ENCODE results near the gene NINL.
"Not testable (repeated sequence)": the region's sequence is repeated elsewhere in the genome, so short reads cannot be mapped to it uniquely, and the experiment has no call there.

Gene NINL

DNA sequence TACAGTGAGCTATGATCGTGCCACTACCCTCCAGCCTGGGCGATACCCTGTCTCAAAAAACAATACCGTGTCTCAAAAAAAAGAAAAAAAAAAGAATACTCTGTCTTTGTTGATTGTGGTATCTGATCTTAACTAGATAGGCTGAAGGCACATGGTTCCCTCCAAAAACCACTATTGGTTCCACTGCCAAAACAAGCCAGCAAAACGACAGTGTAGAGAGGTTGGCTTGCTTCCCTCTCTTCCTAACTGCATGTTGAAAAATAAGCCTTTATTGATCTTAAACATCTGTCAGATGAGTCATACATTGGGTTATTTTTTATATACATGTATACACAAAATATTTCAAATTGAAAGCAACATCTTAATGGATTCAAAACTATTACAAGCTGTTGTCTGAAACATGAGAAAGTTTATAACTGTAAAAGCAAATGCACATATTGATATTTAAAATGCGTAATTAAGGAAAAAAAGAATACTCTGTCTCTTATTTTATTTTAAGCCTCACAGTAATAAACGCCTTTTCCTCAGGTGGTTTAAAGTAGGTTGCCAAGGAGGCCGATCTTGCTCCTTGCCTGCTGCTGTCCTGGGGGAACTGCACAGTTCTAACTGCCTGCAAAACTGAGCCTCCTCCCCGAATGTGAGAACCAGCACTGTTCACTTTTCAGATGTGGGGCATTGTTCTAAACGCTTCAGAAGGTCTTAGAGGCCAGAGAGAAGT is 7.0 kb upstream of the NINL start:
- no peak for FAIRE-seq

DNA sequence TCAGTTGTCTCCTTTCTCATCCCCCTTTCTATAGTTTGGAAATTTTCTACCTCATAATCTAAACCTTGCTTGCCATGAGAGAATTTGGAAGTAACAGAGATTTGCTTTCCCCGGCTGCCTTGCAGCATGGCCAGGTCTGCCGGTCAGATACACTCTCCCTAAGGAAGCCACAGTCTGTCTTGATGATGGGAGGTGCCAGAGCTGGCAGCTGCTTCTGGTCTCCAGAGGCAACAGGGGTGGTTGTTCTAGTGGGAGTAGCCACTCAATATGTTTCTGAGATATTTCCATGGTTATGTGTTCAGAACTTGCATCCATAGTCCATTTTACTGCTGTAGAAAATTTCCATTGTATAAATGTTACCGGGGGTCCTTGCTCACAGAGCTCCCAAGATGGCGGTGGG is 5.4 kb upstream of the NINL start:
- FAIRE-seq = not testable (repeated sequence)

DNA sequence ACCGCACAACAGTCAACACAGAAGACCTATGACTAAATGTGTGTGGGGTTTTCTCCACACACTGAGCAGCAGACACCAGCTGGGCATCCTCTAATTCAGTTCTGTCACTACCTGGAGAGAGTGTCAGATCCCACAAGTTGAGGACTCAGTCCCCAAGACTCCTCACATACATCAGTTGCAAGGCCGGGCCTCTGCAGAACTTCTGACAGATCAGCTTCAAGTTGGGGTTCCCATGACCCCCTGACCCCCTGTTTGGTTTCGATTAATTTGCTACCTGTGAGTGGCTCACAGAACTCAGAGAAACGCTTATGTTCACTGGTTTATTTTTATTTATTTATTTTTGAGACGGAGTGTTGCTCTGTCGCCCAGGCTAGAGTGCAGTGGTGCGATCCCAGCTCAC is 3.2 kb upstream of the NINL start:
- no peak for FAIRE-seq

DNA sequence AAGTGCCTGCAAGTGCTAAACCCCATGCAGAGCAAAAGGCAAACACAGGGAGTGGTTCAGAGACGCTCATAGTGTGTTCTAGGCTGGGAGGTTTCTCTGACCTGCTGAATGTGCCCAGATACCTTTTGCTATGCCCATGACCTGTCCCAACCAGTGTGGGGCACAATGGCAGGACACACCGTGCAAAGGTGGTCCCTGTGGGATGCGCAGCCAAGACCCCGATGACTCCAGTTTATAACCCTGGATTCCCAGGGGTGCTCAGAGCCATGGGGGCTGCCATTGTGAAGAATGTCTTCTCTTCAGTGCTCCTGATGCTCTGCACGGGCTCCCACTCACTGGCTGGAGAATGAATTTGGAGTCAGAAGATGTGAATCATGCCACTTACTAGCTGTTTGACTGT is 2.2 kb upstream of the NINL start:
- FAIRE-seq = no peak

DNA sequence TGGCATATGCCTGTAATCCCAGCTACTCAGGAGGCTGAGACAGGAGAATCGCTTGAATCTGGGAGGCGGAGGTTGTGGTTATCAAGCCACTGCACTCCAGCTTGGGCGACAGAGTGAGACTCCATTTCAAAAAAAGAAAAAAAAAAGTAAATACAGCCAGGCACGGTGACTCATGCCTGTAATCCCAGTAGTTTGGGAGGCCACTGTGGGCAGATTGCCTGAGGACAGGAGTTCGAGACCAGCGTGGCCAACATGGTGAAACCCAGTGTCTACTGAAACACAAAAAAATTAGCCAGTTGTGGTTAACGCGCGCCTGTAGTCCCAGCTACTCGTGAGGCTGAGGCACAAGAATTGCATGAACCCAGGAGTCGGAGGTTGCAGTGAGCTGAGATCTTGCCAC is 1.5 kb upstream of the NINL start:
- no peak for FAIRE-seq

DNA sequence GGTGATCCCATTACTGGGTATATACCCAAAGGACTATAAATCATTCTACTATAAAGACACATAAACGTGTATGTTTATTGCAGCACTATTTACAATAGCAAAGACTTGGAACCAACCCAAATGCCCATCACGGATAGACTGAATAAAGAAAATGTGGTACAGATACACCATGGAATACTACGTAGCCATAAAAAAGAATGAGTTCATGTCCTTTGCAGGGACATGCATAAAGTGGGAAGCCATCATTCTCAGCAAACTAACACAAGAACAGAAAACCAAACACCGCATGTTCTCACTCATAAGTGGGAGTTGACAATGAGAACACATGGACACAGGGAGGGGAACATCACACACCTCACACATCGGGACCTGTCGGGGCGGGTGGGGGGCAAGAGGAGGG is 1.7 kb downstream of the NINL start:
- FAIRE-seq = not testable (repeated sequence)

DNA sequence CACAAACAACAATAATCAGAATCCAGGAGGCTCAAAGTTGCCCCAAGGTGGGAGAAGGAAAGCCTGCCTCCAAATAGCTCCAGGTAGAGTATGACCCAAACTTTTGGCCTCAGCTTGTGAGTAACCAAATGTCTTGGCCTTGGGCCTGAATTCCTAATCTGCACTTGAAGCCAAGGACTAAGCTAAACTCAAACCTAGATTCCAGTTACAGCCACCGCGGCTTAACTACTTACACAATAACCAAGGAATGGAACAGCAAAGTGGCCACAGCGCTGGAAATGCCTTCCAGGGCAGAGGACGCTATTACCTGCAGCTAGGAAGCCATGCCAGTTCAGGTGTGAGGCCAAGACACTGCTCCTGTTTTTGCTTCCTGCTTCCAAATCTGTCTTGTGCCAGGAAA is 4.6 kb downstream of the NINL start:
- no peak for FAIRE-seq

DNA sequence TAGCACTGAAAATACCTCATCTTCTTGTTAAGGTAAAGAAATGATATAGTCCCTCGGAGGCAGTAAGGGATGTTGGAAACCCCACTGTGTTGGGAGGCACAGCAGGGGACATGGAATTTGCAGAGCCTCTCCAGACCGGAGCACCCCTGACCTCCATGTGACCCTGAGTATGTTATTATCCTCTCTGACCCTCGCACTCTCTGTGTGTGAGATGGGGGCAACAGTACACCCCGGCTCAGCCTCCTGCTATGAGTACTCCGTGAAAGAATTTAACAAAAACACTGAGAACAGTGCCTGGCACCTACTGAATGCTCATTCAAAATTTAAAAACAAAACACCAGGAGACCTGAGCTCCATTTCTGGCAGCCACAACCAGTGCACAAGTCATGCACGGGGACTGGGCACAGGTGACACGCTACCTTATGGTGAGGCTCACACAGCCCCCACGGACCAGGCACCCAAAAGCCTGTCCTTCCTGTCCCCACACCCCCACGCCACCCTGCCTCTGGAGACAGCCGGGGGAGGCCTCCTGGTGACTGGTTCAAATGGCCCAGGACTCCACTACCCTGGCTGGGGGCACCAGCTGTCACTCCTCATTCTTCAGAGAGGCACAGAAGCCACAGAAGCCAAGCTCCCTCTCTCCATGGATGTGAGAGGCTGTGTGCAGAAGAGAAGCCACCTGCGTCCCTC is 6.1 kb downstream of the NINL start:
- no peak for FAIRE-seq

DNA sequence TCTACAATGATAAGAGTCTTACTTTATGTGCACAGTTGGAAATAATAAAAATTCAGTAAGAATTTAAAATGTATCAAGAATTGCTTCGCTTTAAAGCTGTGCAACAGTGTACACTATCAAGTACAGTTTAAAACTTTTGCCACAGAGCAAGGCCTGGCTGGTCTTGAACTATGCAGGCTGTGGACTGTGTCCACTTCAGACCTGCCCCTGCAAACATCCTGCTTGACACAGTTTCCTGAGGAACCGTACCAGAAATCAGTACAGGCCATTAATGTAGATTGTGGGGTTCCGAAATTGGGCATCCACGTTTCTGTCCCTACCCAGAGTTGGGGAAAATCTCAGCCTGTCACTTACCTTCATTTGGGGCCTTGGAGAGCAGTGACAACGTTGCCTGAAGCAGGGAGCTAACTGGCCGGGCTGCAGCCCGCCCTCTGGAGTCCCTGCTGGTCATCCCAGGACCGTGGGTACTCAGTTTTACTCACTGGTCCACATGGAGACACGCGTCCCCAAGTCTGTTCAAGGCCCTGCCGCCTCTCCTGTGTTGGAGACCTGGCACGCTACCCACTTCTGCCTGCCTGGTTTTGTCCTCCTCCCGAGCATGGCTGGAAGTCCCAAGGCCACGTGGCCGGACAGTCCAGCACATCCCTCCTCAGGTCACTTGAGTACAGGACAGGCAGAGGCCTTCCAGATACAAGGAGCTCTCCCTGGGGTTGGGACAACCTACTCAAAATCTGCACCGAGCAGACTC is 8.4 kb downstream of the NINL start:
- FAIRE-seq = no peak

DNA sequence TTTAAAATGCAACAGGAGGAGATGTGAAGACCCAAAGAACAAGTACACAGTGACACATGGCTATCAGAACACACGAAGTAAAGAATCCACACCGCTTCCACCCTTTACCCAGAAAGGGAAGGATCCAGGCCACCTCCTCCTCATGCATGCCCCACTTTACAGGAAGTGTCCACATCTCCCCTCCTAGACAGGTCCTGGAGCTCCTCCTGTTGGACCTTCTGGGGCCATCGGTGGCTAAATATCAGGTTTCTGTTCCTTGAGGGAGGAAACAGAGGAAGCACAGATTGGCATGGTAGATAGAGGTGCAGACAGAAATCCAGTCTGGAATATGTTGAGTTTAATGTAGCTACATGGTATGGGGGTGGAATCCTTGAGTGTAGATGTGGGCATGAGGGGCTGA is 10.9 kb downstream of the NINL start:
- FAIRE-seq = no peak

DNA sequence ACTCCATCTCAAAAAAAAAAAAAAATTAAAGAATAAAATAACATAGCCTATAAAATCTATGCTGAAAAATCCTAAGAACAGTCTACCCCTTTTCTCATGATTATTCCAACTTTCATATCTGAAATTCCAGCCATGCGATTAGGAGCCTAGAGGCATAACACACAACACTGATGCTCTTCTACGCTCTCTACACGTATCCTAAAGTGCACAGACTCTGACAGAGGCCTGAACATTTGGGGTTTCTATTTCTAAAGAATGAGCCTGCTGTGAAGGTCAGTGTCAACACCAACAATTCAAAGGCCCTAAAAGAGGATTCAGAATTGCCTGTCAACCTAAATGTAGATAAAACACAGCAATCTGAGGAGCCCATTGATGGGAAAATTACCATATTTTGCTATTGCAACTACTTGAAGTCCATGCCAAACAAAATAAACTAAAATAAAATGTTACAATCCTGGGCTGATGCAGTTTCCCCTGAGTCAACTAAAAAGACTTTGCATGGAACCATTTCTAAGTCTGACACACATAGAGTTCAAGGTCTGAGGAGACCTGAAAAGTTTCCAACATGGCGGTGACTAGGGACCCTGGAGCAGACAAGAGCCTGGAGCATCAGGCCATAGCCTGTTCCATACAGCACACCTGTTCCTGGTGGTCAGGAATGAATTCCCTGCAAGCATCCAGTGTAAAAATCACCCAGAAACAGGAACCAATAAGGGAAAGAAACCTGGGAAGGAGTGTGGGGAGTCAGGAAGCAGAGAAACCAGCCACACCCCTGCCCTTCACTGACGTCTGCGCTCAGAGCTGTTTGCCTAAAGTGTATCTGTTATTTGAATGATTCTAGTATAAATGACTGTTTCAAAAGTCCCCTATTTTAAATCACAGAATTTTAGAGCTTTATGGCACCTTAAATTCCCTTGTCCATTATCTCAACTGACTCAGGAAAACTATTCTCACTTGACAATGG is 11.8 kb downstream of the NINL start:
- FAIRE-seq = no peak

DNA sequence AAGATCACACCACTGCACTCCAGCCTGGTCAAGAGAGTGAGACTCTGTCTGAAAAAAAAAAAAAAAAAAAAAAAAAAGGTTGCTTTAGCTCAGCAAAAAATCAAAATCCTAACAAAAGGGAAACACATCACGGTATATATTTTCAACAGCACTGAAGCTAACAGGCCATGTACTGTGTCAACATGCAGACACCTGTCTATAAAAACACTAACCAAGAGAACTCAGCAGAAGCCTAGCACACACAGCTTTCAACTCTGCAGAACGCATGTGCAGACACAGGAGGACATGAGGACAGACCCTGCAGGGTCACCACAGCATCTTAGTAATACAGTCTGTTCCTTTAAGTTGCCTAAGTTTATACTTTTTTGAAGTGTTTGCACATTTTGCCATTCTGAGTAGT is 13.5 kb downstream of the NINL start:
- no peak for FAIRE-seq

DNA sequence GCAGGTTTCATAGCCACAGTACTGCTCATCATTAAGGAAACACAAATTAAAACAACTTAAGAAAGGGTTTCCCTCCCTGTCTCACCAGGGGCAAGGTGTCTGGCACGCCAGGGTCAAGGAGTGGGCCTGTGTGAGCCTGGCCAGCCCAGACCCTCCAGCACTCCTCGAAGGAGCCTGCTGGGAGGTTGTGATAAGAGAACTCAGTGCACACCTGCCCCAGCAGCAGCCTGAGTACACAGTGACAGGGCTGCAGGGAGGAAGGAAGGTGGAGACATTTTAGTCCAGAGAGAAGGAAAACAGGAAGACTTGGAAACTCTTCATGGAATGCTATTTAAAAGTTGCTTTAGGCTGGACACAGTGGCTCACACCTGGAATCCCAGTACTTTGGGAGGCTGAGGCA is 14.1 kb downstream of the NINL start:
- no peak for FAIRE-seq

DNA sequence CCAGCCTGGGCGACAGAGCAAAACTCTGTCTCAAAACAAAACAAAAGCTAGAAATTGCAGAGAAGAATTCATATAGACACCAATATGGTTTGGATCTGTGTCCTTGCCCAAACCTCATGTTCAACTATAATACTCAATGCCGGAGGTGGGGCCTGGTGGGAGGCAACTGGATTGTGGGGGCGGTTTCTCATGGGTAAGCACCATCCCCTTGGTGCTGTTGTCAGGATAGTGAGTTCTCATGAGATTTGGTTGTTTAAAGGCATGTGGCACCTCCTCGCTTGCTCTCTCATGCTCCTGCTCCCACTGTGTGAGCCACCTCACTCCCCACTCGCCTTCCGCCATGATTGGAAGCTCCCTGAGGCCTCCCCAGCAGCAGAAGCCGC is 15.2 kb downstream of the NINL start:
- FAIRE-seq = no peak

DNA sequence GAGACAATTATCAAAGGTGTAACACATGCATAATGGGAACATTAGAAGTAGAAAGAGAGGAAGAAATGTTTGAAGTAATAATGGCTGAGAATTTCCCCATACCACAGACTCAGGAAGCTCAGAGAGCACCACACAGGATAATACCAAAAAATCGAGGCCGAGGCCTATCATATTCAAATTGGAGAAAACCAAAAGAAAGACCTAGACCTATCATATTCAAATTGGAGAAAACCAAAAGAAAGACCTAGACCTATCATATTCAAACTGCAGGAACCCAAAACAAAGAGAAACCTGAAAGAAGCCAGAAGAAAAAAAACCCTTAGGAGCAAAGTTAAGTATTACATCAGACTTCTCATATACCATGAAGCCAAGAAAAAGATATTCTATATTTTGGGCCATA is 18.0 kb downstream of the NINL start:
- no peak for FAIRE-seq

DNA sequence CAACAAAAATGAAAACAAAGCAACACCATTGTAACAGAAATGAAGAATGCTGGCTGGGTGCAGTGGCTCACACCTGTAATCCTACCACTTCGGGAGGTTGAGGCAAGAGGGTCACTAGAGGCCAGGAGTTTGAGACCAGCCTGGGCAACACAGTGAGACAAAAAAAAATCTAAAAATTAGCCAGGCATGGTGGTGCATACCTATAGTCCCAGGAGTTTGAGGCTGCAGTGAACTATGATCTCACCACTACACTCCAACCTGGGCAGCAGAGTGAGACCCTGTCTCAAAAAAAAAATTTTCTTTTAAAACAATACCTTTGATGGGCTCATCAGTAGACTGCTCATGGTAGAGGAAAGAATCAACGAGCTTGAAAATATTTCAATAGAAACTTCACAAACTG is 18.5 kb downstream of the NINL start:
- FAIRE-seq = no peak

DNA sequence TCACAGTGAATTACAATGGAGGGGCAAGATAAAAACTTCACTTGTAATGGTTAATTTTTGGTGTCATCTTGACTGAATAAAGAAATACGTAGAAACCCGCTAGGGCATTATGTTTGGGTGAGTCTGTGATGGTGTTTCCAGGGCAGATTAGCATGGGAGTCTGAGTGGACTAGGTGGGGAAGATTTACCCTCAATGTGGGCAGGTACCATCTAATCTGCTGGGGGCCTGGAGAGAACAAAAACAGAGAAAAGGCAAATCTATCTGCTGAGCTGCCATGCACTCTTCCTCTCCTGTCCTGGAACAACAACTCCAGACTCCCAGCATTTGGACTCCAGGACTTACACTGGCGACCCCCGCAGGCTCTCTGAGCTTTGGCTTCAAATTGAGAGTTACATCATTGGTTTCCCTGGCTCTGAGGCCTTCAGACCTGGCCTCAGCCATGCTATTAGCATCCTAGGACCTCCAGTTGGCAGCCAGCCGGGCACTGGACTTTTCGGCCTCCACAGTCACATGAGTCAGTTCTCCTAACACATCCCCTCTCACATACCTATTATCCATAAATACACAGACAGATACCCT is 19.7 kb downstream of the NINL start:
- no peak for FAIRE-seq

DNA sequence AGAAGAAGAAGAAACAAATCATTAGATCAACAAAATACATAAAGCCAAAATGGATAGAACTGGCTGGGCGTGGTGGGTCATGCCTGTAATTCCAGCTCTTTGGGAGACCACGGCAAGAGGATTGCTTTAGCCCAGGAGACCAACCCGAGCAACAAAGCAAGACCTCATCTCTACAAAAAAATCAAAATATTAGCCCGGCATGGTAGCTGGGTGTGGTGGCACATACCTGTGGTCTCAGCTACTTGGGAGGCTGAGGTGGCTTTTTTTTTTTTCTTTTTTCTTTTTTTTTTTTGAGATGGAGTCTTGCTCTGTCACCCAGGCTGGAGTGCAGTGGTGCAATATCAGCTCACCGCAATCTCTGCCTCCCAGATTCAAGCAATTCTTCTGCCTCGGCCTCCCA is 21.5 kb downstream of the NINL start:
- FAIRE-seq = no peak

DNA sequence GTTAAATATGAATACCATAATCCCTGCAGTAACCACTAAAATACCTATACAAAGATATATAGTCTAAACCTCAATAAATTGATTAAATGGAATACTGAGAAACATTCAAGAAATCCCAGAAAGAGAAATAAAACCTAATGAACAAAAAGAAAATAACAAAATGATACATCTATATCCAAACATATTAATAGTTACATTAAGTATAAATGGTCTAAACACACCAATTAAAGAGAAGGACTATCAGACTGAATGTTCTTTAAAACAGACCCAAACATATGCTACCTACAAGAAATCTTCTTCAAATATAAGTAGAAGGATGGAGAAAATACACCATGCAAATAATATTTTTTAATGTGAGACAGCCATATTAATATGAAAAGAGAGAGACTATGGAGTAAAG is 22.0 kb downstream of the NINL start:
- FAIRE-seq = no peak

DNA sequence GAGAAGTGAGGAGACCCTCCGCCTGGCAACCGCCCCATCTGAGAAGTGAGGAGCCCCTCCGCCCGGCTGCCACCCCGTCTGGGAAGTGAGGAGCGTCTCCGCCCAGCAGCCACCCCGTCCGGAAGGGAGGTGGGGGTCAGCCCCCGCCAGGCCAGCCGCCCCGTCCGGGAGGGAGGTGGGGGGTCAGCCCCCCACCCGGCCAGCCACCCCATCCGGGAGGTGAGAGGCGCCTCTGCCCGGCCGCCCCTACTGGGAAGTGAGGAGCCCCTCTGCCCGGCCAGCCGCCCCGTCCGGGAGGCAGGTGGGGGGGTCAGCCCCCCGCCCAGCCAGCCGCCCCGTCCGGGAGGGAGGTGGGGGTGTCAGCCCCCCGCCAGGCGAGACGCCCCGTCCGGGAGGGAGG is 23.6 kb downstream of the NINL start:
- not testable (repeated sequence) for FAIRE-seq

DNA sequence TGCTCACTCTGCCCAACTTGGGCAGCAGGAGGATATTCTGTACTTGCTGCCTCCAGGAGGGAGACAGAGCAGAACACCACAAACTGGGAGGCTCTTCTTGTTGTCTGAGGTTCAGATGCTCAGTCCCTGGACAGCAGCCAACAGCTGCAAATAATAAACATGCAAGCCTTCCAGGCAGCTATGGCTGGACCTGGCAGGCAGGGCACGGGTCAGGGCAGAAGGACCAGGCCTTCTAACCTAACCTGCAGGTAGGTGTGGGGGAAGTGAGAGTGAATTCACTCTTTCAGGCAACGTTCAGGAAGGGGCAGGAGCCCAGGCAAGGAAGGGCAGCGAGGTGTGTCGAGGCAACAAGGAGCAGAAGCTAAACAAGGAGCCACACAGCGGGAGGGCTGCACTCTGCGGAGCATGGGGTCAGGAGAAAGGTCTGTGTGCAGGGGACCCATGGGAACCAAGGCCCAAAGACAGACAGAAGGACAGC is 31.5 kb downstream of the NINL start:
- FAIRE-seq = no peak

DNA sequence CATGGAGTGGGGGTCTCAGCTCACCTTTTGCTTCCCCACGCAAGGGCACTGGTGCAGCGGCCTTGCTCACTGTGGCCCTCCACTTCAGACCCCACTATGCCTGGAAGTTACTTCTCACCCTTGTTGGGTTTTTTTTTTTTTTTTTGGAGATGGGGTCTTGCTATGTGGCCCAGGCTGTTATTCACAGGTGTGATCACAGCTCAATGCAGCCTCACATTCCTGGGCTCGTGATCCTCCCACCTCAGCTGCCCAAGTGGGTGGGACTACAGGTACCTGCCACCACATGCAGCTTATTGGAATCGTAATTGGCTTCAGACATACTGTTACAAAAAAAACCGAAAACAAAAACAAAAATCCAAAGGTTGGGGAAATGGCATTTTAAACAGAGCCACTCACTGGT is 32.4 kb downstream of the NINL start:
- FAIRE-seq = no peak
